T-helper 1 cell (primary cell): Measurements from ENCODE around the gene PREX1.
A peak's percentile ranks its signal among the peaks of the same experiment; 100 is the strongest.

Experiments used
- DNase-seq, 5 donors: peaks; one replicate each; pipeline ENCODE4 v3.0.0-alpha.2; 2012 to 2020

The PREX1 gene

DNA sequence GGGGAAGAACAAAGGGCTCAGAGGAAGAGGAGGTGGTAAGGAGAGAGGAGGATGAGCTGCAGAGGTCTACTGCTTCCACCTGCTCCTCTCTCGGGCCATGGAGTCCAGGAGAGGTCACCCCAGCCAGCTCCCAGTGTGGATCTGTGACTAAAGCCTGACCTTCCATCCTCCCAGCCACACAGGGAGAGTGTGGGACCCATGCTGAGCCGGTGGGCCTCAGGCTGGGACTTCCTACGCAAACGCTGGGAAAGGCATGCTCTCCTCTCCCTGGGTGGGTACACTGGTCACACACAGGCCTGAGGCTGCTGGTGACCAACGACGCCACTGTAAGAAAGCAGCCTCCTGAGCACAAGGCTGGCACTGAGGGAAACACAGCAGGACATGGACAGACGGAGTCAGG, 111.3 kb downstream of the PREX1 start:
- no peak for DNase-seq

DNA sequence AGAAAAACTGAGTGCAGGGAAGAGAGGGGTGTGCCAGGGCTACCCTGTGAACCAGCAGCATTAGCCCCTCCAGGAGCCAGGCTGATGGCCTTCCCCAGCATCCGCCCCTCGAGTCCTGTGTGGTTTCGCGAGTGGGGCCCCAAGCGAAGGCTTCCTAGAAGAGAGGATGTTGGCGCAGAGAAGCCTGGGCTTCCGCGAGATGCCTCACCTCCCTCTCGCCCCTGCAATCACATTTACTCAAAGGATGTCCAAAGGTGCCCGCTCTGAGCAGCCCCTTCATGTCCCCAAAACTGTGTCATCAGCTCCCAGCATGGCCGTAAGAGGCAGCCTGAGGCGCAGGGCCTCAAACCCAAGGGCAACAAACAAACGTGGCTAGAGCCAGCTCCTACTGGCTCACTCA, 111.7 kb downstream of the PREX1 start:
- DNase-seq, result peak in 2 of 5 donors; percentile 11 to 89

DNA sequence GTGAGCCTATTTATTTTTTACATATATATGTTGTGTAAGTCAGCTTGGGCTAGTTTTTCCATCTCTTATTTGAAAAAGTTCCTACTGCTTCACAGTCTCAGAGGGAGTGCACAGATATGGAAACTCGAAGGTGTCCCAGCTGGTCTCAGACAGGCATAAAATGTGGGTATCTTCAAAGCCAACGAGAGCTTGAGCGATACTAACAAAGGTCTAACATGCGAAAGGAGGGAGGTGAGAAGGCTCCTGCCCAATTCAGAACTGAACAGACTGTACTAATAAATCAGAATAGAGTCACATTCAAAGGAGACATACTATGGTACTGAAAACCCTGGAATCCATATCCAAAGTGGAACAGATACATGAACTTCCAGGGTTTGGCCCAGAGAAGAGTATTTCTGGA, 113.0 kb downstream of the PREX1 start:
- DNase-seq, result no peak

DNA sequence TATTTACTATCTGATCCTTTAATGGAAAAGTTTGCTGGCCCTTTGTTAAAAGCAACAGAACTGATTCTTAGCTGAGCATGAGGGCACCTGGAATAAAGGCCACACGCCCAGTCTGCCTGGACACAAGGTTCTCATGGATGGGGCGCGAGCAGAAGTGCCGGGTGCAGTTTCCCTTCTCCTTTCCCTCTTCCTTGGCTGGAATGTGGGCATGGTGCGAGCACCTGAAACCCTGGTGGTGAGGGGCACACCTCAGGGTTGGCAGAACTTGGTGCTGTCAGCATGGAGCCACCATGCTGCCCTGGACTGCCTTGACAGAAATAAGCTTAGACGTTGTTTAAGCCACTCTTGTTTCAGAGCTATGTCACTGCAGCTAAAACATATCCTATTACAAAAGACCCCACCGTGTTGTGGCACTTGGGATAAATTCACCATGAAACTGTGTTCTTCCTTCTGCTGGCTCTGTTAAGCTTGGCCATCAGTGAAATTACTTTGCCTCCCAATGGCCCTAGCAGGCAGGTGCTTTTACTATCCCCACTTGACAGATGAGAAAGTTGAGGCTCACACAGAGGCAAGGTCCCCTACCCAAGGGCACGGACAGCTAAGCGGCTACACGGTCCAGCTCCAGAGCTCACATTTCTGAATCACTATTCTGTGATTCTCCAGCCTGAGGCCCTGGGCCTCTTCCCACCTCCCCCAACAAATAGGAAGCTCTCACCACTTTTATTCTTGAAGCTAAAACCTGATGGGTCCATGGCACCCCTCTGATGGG, 115.9 kb downstream of the PREX1 start:
- no peak for DNase-seq

DNA sequence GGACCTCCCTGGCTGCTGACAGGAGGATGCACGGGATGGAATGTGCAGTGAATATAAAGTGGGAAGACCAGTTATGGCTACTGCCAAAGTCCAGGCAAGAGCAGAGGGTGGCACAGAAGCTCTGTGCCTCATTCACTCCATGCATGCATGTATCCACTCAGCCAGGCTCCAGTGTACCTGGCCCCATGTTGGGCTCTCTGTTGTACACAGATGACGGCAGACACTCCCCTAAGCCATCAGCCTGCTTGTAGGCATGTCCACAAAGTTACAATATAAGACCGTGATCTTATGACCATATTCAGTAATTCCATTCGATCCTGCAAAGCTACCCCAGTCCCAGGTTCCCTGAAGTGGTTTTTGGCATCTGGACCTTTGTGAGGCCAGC, 116.8 kb downstream of the PREX1 start:
- DNase-seq, result no peak

DNA sequence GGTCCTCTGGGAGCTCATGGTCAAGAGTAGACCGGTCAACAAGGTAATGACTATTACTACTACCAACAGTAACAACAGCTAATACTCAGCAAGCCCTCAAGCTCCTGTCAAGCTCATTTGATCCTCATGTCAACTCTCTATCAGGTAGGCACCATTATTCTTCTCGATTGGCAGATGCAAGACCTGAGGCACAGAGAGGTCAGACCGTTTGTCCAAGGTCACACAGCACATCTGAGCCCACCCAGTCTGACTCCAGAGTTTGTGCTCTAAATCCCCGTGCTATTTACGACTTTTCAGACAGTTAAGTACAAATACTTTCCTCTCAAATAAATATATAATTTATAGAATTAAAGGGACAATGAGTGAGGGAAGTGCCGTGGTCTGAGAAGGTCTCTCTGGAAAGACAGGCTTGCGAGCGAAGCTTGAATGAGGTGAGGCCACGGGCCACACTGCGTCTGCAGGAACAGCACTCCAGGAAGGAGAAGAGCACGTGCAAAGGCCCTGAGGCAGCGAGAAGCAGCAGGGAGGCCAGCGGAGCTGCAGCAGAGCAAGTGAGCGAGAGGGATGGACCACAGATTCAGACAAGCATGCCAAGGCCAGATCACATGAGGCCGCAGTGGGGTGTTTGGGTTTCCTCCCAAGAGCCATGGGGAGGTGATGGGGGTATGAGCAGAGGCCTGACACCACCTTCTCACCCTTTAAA, 117.3 kb downstream of the PREX1 start:
- no peak for DNase-seq

DNA sequence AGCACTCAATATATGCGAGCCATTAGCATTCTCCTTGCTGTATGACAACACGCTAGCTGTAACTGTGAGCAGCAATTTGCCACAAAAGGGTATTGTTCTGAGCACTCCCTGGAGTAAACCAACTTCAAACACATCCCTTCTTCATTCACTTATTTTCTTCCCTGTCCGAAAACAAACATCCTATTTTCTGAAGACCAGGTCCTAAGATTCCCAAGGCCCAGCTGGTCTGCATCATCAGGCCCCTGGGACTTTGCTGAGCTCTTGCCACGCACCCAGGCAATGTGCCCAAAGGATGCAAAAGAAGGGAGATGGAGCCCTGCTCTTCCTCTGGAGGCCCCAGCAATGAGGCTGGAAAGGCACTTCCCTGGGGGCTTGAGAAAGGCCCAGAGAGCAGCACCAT, 118.1 kb downstream of the PREX1 start:
- no peak for DNase-seq

DNA sequence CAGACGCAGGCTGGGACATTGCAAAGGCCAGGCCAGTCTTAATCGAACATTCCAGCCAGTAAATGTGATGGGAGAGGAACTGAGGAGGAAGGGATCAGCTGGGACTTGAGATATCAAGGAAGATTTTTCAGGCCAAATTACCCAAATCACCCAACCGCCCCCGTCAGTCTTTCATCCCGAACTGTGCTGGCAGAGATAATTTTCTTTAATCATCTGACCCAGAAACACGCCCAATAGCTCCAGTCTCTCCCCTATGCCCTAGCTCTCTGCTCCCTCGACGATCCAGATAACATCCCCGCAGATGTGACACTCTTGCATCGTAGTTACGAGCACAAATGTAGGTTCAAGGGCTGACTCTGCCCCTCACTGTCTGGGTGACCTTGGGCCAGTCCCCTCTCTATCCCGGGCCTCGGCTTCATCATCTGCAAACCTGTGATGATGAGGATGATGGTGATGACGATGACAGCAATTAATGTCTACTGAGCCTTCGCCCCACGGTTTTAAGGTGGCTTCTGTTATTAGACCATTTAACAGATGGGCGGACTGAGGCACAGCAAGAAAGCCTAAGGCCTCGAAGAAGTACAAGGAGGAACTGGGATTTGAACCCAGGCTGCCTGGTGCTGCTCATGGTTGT, 118.6 kb downstream of the PREX1 start:
- DNase-seq, result no peak

DNA sequence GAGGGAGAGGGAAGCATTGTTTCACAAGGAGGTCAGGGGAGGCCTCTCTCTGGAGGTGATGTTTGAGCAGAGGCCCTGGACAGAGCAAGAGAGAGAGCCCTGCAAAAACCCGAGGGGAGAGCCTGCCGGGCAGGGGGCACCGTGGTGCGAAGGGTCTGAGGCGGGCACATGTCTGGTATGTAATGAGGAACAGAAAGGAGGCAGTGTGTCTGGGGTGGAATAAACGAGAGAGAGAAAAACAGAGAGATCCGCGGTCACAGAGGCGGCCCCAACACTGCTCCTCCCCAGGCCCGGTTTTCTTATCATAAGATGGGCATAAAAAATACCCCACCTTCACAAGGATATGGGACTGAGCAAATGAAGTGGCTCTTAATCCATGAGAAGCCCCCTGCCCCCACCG, 119.2 kb downstream of the PREX1 start:
- no peak for DNase-seq

DNA sequence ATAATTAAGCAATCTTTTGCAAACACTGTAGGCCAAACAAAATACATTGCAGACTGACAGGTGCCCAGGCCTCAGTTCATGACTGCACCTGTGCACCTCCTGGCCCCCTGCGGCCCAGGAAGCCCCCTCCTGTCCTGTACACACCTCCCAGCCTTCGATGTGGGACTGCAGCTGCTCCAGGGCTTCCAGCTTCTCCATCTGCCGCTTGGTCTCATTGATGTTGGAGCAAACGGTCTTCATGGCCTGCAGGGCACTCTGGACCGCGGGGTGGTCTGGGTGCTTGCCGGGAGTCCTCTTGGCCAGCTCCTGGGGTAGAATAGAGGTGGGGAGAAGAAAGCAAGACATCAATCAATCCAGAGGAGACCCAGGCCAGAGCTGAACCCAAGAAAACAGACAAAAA, 119.7 kb downstream of the PREX1 start:
- no peak for DNase-seq

DNA sequence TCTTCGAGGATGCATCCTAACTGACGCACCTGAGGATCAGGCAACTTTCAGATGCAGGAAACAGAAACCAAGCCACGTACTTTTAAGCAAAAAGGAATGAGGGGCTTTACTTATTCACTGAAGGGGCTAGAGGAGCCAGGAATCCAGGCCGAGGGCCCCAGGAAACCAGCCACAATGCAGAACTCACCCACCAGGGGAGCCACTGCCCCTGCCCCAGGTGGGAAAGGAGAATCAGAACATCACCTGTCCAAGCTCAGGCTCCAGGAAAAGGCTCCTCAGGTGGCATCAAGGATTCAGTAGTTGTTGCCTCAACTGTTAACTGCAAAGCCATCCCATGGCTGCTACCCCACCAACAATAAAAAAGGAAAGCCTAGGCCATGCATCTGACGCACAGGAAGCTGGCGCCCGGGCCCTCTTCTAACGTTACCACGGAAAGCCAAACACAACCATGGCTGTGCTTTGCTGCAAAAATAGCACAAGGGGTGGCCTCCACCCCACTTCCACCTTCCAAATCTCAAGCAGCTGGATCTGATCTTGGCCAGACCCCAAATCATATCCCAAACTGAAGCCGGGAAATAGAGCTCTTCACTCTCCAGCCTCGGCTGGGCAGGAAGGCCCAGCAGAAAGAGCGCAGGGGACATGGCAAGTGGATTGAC, 121.0 kb downstream of the PREX1 start:
- no peak for DNase-seq

DNA sequence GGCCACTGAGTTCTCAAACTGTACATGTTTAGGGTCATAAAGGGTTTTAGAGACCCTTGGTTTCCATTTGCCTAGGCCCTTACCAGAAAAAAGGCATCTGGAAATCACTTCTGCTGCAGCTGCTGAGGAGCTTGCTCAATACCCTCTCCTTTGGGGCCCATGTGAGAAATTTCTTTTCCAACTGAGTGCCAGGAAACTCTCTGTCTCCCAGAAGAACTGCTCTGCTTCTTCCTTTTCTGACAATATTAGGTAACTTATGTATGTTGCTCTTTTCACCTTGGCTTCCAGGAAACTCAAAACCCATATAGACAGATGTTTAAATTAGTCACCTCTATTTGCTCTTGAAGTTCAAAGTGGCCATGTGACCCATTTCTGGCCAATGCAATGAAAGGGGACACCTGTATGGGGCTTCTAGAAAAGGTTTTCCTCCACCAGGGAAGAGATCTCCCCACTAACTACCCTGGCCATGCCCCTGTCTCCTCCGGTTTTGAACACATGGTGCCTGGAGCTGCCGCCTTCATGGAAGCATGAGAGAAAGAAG, 121.6 kb downstream of the PREX1 start:
- DNase-seq, result peak in 1 of 5 donors; percentile 23

DNA sequence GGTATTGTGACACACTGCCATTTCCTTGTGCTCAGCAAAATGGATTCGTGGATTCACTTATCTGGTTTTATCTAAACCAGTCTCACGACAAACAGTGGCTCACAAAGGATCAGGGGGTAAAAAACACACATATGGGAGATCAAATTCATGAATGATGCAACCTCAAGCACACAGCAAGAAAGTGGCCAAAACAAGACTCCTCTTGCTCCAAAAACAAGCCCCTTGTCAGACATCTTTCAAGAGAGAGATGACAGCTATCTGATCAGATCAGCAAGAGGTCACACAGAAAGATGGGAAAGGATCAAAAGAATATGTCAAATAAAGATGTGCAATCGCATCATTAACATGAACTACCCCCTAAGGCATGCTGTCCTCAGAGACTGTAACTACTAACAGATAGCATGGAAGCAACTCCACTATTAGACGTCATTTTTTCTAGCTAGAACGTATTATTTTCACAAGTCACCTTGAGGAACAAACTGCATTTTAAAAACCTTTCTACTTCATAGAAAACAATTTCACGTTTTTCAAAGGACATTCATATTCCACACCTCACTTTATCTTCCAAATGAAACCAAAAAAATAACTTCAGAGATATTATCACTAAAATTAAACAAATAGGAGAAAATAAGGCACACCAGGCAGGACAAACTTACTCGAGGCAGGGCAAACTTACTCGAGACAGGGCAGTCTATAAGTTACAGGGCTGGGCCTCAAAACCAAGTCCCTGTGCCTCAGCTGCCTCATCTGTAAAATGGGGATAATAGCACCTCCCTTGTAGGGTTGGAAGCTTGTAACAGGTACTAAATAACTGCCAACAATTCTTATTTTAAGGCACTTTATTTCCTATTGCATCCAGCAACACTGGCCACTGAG, 122.3 kb downstream of the PREX1 start:
- DNase-seq, result no peak

DNA sequence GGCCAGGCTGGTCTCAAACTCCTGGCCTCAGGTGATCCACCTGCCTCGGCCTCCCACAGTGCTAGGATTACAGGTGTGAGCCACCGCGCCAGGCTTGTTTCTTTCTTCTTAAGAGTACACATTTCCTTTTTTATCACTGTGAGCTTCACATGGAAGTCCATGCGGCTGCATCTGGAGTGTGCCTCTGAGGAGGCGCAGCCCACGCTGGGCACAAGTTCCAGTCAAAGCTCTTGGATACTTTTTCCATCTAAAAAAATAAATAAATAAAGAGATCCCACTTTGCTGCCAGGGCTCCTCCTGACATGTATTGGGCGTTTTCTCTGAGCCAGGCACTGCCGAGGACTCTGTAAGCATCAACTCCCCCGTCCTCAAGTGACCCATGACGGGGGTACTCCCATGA, 123.0 kb downstream of the PREX1 start:
- no peak for DNase-seq

DNA sequence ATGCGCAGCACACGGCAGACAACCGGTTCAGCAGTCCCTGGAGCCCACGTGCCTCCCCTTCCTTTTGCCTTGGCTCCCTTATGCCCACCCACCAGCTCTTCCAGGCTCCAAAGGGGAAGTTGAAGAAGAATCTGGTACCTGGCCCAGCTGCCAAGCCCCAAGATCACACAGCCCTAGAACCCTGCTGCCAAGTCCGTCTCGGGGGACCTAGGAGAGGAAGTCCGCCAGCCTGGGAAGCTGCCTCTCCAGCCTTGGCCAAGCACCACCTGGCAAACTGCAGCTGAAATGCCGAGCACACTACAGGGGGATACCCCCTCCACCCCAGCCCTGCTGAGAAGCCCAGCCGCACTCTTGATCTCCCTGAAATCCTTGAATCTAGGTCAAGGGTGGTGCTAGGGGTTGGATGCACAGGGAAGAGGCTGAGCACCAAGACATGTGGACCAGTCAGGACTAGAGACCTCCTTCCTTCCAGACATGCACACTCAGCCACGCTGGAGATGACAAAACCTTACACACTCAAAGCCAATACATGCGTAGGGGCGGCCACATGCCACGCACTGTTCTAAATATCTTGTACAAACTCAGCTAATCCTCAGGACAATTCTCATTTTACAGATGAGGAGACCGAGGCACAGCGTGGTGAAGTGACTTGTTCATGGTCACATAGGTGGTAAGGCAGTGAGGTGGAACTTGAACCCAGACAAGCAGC, 124.1 kb downstream of the PREX1 start:
- no peak for DNase-seq

DNA sequence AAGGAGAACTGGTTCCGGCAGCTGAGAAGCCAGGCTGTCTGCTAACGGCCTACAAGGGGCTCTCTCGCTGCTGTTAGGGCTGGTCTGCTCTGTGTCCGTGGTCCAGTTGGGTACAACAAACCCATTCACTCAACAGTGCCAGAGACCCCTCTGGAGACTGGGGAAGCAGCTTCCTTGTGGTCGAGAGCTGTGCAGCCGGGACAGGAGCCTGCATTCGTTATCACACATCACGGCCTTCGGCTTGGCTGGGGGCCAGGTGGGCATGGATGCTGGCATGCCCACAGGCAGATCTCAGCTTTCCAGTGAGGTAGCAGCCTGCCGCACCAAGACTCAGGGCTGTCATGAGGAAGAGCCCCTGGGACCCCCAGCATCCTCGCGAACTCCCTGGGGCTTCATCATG, 124.7 kb downstream of the PREX1 start:
- DNase-seq, result no peak

DNA sequence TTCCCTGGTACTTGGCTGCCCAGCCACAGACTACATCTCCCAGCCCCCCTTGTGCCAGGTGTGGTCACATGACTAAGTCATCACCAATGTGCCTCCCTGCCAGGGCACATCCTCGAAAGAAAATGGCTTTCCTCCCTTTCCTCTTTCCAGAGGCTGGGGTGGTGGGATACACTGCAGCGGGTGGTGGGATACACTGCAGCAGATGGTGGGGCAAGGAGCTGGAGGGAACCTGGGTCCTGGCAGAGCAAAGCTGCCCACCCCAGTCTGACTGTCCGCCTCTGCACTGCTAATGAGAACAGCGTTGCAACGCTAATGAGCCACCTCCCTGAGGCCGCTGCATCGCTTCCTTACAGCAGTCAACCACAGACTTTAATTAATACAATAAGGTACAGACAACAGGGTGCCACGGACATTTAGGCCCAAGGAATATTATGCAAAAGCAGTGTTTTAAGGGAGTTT, 125.3 kb downstream of the PREX1 start:
- no peak for DNase-seq

DNA sequence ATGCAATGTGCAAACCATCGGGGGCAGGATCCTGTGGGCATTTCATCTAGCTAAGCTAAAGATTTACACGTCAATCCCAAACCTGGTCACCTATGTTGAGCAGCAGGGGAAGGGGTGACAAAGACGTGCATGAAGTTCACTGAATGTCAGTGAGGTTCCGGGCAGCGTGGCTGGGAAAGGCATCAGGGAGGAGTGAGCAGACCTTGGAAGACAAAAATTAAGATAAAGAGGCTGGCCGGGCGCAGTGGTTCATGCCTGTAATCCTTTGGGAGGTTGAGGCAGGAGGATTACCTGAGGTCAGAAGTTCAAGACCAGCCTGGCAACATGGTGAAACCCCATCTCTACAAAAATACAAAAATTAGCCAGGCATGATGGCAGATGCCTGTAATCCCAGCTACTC, 126.1 kb downstream of the PREX1 start:
- no peak for DNase-seq

DNA sequence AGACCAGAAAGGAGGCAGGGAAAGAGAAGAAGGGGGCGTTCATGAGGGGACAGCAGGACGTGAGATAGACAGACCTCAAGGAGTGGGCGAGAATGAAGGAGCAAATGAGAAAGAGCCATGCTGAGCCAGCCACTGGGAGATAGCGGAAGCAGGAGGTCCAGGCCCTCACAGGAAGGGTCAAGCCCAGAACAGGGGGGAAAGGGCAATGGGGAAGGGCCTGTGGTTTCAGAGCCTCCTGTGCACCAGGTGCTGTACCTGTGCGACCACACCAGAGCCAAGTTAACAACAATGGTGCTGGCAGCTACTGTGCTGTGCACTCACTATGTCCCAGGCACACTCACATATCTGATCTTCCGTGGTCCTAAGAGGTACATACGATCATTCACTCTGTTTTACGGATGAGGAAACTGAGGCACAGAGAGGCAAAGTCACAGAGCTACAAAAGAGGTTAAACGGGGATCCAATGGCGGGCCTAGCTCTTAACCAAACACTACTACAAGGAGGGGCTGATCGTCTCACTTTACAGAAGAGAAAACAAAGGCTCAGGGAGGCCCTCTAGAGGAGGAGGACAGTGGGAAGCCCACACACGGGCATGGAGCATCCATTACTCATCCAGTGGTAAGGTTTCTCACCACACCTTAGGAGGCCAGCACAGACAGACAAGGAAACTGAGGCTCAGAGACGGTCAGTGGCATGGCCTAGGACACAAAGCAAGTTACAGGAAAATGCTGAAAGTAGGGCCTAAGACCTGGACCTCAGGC, 129.1 kb downstream of the PREX1 start:
- no peak for DNase-seq

DNA sequence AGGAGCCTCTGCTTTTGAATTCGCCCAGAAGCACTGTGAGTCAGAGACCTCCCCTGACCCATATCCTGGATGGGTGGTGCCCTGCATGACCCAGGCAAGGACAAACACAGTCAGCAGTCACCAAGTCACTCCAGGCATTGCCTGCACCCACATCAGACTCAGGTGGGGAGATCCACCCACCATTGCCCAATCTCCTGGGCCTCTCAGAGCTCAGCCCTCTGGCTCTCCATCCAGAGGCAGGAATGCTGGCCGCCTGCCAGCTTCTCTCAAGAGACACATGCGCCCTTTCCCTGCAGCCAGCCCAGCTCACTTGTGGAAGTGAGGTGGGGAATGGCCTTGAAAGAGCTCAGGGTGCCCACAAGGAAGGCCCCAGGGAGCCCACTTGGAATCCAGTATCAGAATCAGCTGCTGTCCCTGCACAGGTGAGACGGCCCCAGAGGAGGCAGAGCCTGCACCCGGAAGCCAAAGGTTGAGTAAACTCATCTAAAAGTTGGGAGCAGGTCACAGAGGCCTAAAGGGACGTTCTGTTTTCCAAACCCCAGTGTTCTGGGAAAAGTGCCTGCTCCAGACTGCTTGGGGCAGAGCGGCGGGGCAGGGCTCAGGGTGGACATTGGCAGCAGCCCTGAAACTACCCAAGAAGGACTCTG, 129.8 kb downstream of the PREX1 start:
- DNase-seq, result no peak
